ENCODE results near the gene MARVELD1. TPM values are rescaled to one million over a fixed set of nuclear protein-coding genes. Genes with fewer than 3 reads are reported as not detected.
A peak's percentile ranks its signal among the peaks of the same experiment; 100 is the strongest.

Gene MARVELD1
- total and polyA plus RNA-seq, 2 of the 13 experiments (the other 11 are each of a cell fraction or from before 2014, with no cell fraction given) = not detected

- TF ChIP-seq ZNF841 (CRISPR knock-in tag; IDR thresholded peaks at IDR 0.05; ENCODE audit: borderline replicate concordance) = peak; percentile 77; the same call in 1 of the 2 replicates
- no peak for TF ChIP-seq NFIC (IDR thresholded peaks at IDR 0.05; ENCODE audit: low read length)
- 0 out of 2 replicates have a peak, but pooled peaks have one; percentile 52 for TF ChIP-seq ZNF512 (CRISPR knock-in tag; IDR thresholded peaks at IDR 0.05)
- no peak for TF ChIP-seq YY1 (IDR thresholded peaks at IDR 0.05; ENCODE audit: insufficient read depth, insufficient replicate concordance, low read depth, low read length)
- TF ChIP-seq ERF (CRISPR knock-in tag; IDR thresholded peaks at IDR 0.05) = peak; percentile 95
- TF ChIP-seq RBM39 (IDR thresholded peaks at IDR 0.05; ENCODE audit: low read depth, low read length, poor library complexity, severe bottlenecking) = peak; percentile 34
- TF ChIP-seq EHMT2 (IDR thresholded peaks at IDR 0.05; ENCODE audit: borderline replicate concordance, low read depth, low read length) = 0 out of 2 replicates have a peak, but pooled peaks have one; percentile 20
- peak; percentile 96 for TF ChIP-seq ZNF792 (CRISPR knock-in tag; IDR thresholded peaks at IDR 0.05)
- peak; percentile 86 for TF ChIP-seq AGO2 (optimal IDR thresholded peaks at IDR 0.05; ENCODE audit: low read depth, low read length)
- TF ChIP-seq KMT2B (CRISPR knock-in tag; IDR thresholded peaks at IDR 0.05) = peak; percentile 85
- TF ChIP-seq ADNP (CRISPR knock-in tag; IDR thresholded peaks at IDR 0.05) = no peak
- TF ChIP-seq, protein P1, sequence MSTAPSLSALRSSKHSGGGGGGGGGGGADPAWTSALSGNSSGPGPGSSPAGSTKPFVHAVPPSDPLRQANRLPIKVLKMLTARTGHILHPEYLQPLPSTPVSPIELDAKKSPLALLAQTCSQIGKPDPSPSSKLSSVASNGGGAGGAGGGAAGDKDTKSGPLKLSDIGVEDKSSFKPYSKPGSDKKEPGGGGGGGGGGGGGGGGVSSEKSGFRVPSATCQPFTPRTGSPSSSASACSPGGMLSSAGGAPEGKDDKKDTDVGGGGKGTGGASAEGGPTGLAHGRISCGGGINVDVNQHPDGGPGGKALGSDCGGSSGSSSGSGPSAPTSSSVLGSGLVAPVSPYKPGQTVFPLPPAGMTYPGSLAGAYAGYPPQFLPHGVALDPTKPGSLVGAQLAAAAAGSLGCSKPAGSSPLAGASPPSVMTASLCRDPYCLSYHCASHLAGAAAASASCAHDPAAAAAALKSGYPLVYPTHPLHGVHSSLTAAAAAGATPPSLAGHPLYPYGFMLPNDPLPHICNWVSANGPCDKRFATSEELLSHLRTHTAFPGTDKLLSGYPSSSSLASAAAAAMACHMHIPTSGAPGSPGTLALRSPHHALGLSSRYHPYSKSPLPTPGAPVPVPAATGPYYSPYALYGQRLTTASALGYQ (CRISPR knock-in tag; IDR thresholded peaks at IDR 0.05) = peak; percentile 76
- peak; percentile 97 for TF ChIP-seq TERF1 (CRISPR knock-in tag; IDR thresholded peaks at IDR 0.05)
- no peak for TF ChIP-seq SMARCC2 (IDR thresholded peaks at IDR 0.05)
- TF ChIP-seq KDM6A (CRISPR knock-in tag; IDR thresholded peaks at IDR 0.05; ENCODE audit: low read depth) = 0 out of 2 replicates have a peak, but pooled peaks have one; percentile 19
- peak; percentile 25; the same call in 1 of the 2 replicates for TF ChIP-seq SP5 (CRISPR knock-in tag; IDR thresholded peaks at IDR 0.05; ENCODE audit: borderline replicate concordance, low read depth)
- peak; percentile 24; the same call in 1 of the 2 replicates for TF ChIP-seq ZBTB49 (CRISPR knock-in tag; IDR thresholded peaks at IDR 0.05; ENCODE audit: borderline replicate concordance)
- TF ChIP-seq ZNF761 (CRISPR knock-in tag; conservative IDR thresholded peaks at IDR 0.05) = peak; percentile 97
- TF ChIP-seq, protein P2, sequence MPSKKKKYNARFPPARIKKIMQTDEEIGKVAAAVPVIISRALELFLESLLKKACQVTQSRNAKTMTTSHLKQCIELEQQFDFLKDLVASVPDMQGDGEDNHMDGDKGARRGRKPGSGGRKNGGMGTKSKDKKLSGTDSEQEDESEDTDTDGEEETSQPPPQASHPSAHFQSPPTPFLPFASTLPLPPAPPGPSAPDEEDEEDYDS (CRISPR knock-in tag; IDR thresholded peaks at IDR 0.05) = peak; percentile 93
- peak; percentile 98 for TF ChIP-seq ARNT2 (CRISPR knock-in tag; IDR thresholded peaks at IDR 0.05; ENCODE audit: low read depth)
- TF ChIP-seq ZNF781 (CRISPR knock-in tag; IDR thresholded peaks at IDR 0.05; ENCODE audit: borderline replicate concordance, not compliant biosample characterization) = peak; percentile 99
- peak; percentile 86 for TF ChIP-seq MEF2D (CRISPR knock-in tag; IDR thresholded peaks at IDR 0.05)
Observed at GRCh38 chr10:97736902-97737769, 23.6 kb downstream of the MARVELD1 start, which contains the start of gene ZFYVE27 (continued).

Data from HepG2 (cell line).